Natural killer cell treated with Interleukin-12 subunit alpha and Interleukin-12 subunit beta and Interleukin-15 and Interleukin-18, amount 100 ng/mL, for 72 hours (primary cell): ENCODE data around the gene ME2. TPM values are rescaled to one million over a fixed set of nuclear protein-coding genes. Genes with fewer than 3 reads are reported as not detected.
"Not testable (repeated sequence)": the region's sequence is repeated elsewhere in the genome, so short reads cannot be mapped to it uniquely, and the experiment has no call there.

Experiments used
- ATAC-seq, 2 donors: fragments of 150-1000 bp; cut with Tn5 transposase in 1 of 2; sonication (Bioruptor Pico), chemical (Tn5 transposase) in 1 of 2; 2 replicates each; pipeline ENCODE4 v1.10.0; 2021
- DNase-seq: peaks from one replicate; pipeline ENCODE4 v3.0.0; 2022; ENCODE audit warnings: low spot score
- H3K27ac Mint-ChIP-seq, 2 donors: 1 replicate in 1 of 2; 2 replicates in 1 of 2; pipeline ENCODE4 v1.8.0; 2022; ENCODE audit warnings: mixed read lengths in 2 of 2, mild to moderate bottlenecking in 1 of 2, moderate library complexity in 1 of 2
- H3K27me3 Mint-ChIP-seq, 2 donors: 1 replicate in 1 of 2; 2 replicates in 1 of 2; pipeline ENCODE4 v1.8.0; 2022; ENCODE audit warnings: mixed read lengths in 2 of 2
- H3K36me3 Mint-ChIP-seq: one replicate; pipeline ENCODE4 v1.8.0; 2022; ENCODE audit warnings: mixed read lengths
- H3K4me1 Mint-ChIP-seq, 2 donors: 1 replicate in 1 of 2; 2 replicates in 1 of 2; pipeline ENCODE4 v1.8.0; 2022; ENCODE audit warnings: low read depth in 2 of 2, mixed read lengths in 2 of 2, mild to moderate bottlenecking in 1 of 2
- H3K4me3 Mint-ChIP-seq: one replicate; pipeline ENCODE4 v1.8.0; 2022; ENCODE audit warnings: mixed read lengths
- H3K9me3 Mint-ChIP-seq: 2 replicates; pipeline ENCODE4 v1.8.0; 2022; ENCODE audit warnings: mixed read lengths
- total RNA-seq, 2 donors: library from RNA; stranded (reverse); gene quantifications; one replicate each; pipeline ENCODE4 v1.2.3, GENCODE V29; 2022

The ME2 gene
- total RNA-seq, 2 donors from 2014 or later, result 112 to 120 TPM

- DNase-seq, result no peak
- no peak overlapping the region for H3K27ac Mint-ChIP-seq
- H3K4me1 Mint-ChIP-seq, result peaks cover 9 to 10% of the 10 kb centered on the region in 2 donors
- no peaks in the 10 kb centered on the region for H3K27me3 Mint-ChIP-seq
- peaks cover 15% of the 10 kb centered on the region for H3K36me3 Mint-ChIP-seq
- H3K9me3 Mint-ChIP-seq, result peaks cover 2% of the 10 kb centered on the region
- no peak overlapping the region for H3K4me3 Mint-ChIP-seq
- ATAC-seq, result no peak
Observed at GRCh38 chr18:50982086-50982801, 103.3 kb downstream of the ME2 start.

GRCh38 chr18:50982802-50983179 is 103.9 kb downstream of the ME2 start:
- peaks cover 11% of the 10 kb centered on the region for H3K36me3 Mint-ChIP-seq
- H3K4me1 Mint-ChIP-seq, result peaks cover 9 to 10% of the 10 kb centered on the region in 2 donors
- DNase-seq, result no peak
- H3K27me3 Mint-ChIP-seq, result no peaks in the 10 kb centered on the region
- peaks cover 2% of the 10 kb centered on the region for H3K9me3 Mint-ChIP-seq
- no peak overlapping the region for H3K27ac Mint-ChIP-seq
- no peak for ATAC-seq
- no peak overlapping the region for H3K4me3 Mint-ChIP-seq

GRCh38 chr18:50986360-50987087 is 107.6 kb downstream of the ME2 start:
- Mint-ChIP-seq H3K36me3 (no peaks in the 10 kb centered on the region), H3K9me3 (no peaks in the 10 kb centered on the region), H3K27me3 (no peaks in the 10 kb centered on the region), H3K4me1 (peaks cover 5 to 7% of the 10 kb centered on the region in 2 donors), H3K27ac (no peak overlapping the region), H3K4me3 (no peak overlapping the region)
- DNase-seq (no peak), ATAC-seq (no peak)

- no peak overlapping the region for H3K4me3 Mint-ChIP-seq
- H3K9me3 Mint-ChIP-seq, result no peaks in the 10 kb centered on the region
- no peaks in the 10 kb centered on the region for H3K27me3 Mint-ChIP-seq
- DNase-seq, result no peak
- no peak for ATAC-seq
- H3K4me1 Mint-ChIP-seq, result peaks cover 5 to 10% of the 10 kb centered on the region in 2 donors
- no peaks in the 10 kb centered on the region for H3K36me3 Mint-ChIP-seq
- H3K27ac Mint-ChIP-seq, result no peak overlapping the region
Observed at GRCh38 chr18:50987261-50987660, 108.3 kb downstream of the ME2 start.

- ATAC-seq, result no peak
- no peak overlapping the region for H3K27ac Mint-ChIP-seq
Observed at GRCh38 chr18:50989711-50990110, 110.8 kb downstream of the ME2 start.

GRCh38 chr18:50992351-50992762 is 113.4 kb downstream of the ME2 start:
- Mint-ChIP-seq H3K4me1 (peaks cover 0 to 5% of the 10 kb centered on the region in 2 donors), H3K27ac (no peak overlapping the region), H3K36me3 (no peaks in the 10 kb centered on the region), H3K9me3 (no peaks in the 10 kb centered on the region), H3K4me3 (no peak overlapping the region), H3K27me3 (no peaks in the 10 kb centered on the region)
- no peak for DNase-seq
- ATAC-seq, result no peak

More at GRCh38 chr18:50989711-50990110, 110.8 kb downstream of the ME2 start:
- Mint-ChIP-seq H3K9me3 (no peaks in the 10 kb centered on the region), H3K4me3 (no peak overlapping the region), H3K27me3 (no peaks in the 10 kb centered on the region), H3K4me1 (peaks cover 2 to 5% of the 10 kb centered on the region in 2 donors), H3K36me3 (no peaks in the 10 kb centered on the region)
- DNase-seq, result no peak

GRCh38 chr18:50994031-50994430 is 115.1 kb downstream of the ME2 start:
- no peak for ATAC-seq
- no peak overlapping the region for H3K27ac Mint-ChIP-seq

GRCh38 chr18:51003174-51003573 is 124.3 kb downstream of the ME2 start:
- not testable (repeated sequence) for H3K27ac Mint-ChIP-seq, H3K9me3 Mint-ChIP-seq, H3K4me1 Mint-ChIP-seq, H3K4me3 Mint-ChIP-seq, ATAC-seq, H3K36me3 Mint-ChIP-seq, DNase-seq, H3K27me3 Mint-ChIP-seq

More at GRCh38 chr18:50994031-50994430, 115.1 kb downstream of the ME2 start:
- Mint-ChIP-seq H3K36me3 (no peaks in the 10 kb centered on the region), H3K4me1 (peaks cover 0 to 5% of the 10 kb centered on the region in 2 donors), H3K27me3 (no peaks in the 10 kb centered on the region), H3K9me3 (no peaks in the 10 kb centered on the region), H3K4me3 (no peak overlapping the region)
- no peak for DNase-seq

Other genes starting within 250 kb of the ME2 start
- not detected for gene MRO, start 59.1 kb upstream of the ME2 start, total RNA-seq
- gene ELAC1, start 88.9 kb downstream of the ME2 start, total RNA-seq, result 10 to 100 TPM in 1 of 2 donors, 1 to 10 TPM in 1; 8.2 to 10.5 TPM
- gene SMAD4, start 151.1 kb downstream of the ME2 start, total RNA-seq, result 10 to 100 TPM; 64.2 to 67.3 TPM